K562 (cell line): Measurements from ENCODE around the gene NR1H2. TPM values are rescaled to one million over a fixed set of nuclear protein-coding genes. Genes with fewer than 3 reads are reported as not detected.

Experiments
- ATAC-seq: fragments of 200-7000 bp; cut with Tn5 transposase; 3 replicates; pipeline ENCODE4 v1.9.1; 2020; ENCODE audit warnings: moderate library complexity
- BruUV-seq: library from RNA; stranded (reverse); fragments of 400-500 nt; replicated peaks from 2 replicates; lab custom pipeline; 2021; lab: Mats Ljungman, UMichigan
- CTCF ChIA-PET: fragments of 300-600 bp; formaldehyde crosslinking; extraction: SDS; loops from one replicate; lab custom pipeline; 2021; ENCODE audit warnings: low intra/inter-chr PET ratio; lab: Yijun Ruan, JAX
- POLR2A ChIA-PET: fragments of 300-600, 350-650 bp; sonication (Branson Sonifier 250); formaldehyde crosslinking; extraction: SDS; loops from one replicate; lab custom pipeline; 2021; ENCODE audit warnings: antibody characterized with exemption, inconsistent platforms; lab: Yijun Ruan, JAX
- DNase-seq, 4 experiments: peaks; one replicate each; pipeline versions ENCODE4 v3.0.0 to v3.0.0-alpha.2; 2011 to 2018; ENCODE audit warnings: low spot score in 3 of 4, mixed read lengths in 3 of 4; ENCODE audit errors: extremely low read depth in 1 of 4
- FAIRE-seq: peaks from 2 replicates; lab custom pipeline; 2011; peaks lifted over from hg19 to GRCh38; lab: Jason Lieb, UNC
- H2AFZ ChIP-seq: 2 replicates; pipeline ENCODE4 v1.6.0; 2011; ENCODE audit warnings: low read depth, low read length, control low read depth, inconsistent platforms
- H3K27ac ChIP-seq: fragments of 200-600 bp; 3 replicates; pipeline ENCODE4 v1.8.0; 2011; ENCODE audit warnings: low read depth, mild to moderate bottlenecking, control low read depth, inconsistent platforms, low read length, moderate library complexity, mixed read lengths; ENCODE audit errors: extremely low read depth
- H3K27me3 ChIP-seq, 2 experiments: fragments of 300-600 bp in 1 of 2; 2 replicates in 1 of 2; 3 replicates in 1 of 2; pipeline versions ENCODE4 v1.6.0 to v1.8.0; 2011; ENCODE audit warnings: inconsistent platforms in 2 of 2, low read length in 2 of 2, mild to moderate bottlenecking in 1 of 2, mixed read lengths in 1 of 2, moderate library complexity in 1 of 2; ENCODE audit not compliant: control insufficient read depth in 2 of 2, insufficient read depth in 2 of 2
- H3K36me3 ChIP-seq: fragments of 300-600 bp; 3 replicates; pipeline ENCODE4 v1.8.0; 2011; ENCODE audit warnings: mild to moderate bottlenecking, low read length, inconsistent platforms; ENCODE audit not compliant: control insufficient read depth, insufficient read depth
- H3K4me1 ChIP-seq, 2 experiments: fragments of 200-600 bp in 1 of 2; replicated peaks in 1 of 2; 2 replicates in 1 of 2; 3 replicates in 1 of 2; pipeline versions ENCODE4 v1.5.1 to v1.8.0; 2011; ENCODE audit warnings: inconsistent platforms in 2 of 2, low read length in 2 of 2, mild to moderate bottlenecking in 1 of 2, mixed read lengths in 1 of 2, moderate library complexity in 1 of 2; ENCODE audit not compliant: control insufficient read depth in 2 of 2, insufficient read depth in 2 of 2
- H3K4me2 ChIP-seq: 2 replicates; pipeline ENCODE4 v1.6.1; 2011; ENCODE audit warnings: low read length, control low read depth, inconsistent platforms, mixed read lengths; ENCODE audit not compliant: insufficient read depth
- H3K4me3 ChIP-seq: fragments of 200-600 bp; sonication (generic), shearing (Covaris generic); 2 replicates; pipeline ENCODE4 v1.5.1; 2016; ENCODE audit warnings: control low read depth, inconsistent platforms
- H3K79me2 ChIP-seq: fragments of 200-600 bp; 3 replicates; pipeline ENCODE4 v1.8.0; 2011; ENCODE audit warnings: low read length, inconsistent platforms; ENCODE audit not compliant: control insufficient read depth, insufficient read depth
- H3K9ac ChIP-seq, 2 experiments: 2 replicates each; pipeline versions ENCODE4 v1.6.0 to v1.6.1; 2011; ENCODE audit warnings: low read depth in 2 of 2, low read length in 2 of 2, control low read depth in 1 of 2, inconsistent platforms in 1 of 2, mild to moderate bottlenecking in 1 of 2, mixed read lengths in 1 of 2; ENCODE audit not compliant: insufficient read depth in 1 of 2
- H3K9me1 ChIP-seq: one replicate; pipeline ENCODE4 v1.6.0; 2011; ENCODE audit warnings: inconsistent platforms, mild to moderate bottlenecking, low read length, moderate library complexity; ENCODE audit not compliant: control insufficient read depth, insufficient read depth
- H3K9me3 ChIP-seq: replicated peaks from 2 replicates; pipeline ENCODE4 v1.5.1; 2011; ENCODE audit warnings: low read depth, low read length, inconsistent platforms; ENCODE audit not compliant: control insufficient read depth, insufficient read depth
- H4K20me1 ChIP-seq: replicated peaks from 2 replicates; pipeline ENCODE4 v1.6.1; 2011; ENCODE audit warnings: low read length, inconsistent platforms, mixed read lengths; ENCODE audit not compliant: control insufficient read depth, insufficient read depth
- FOXP1 ChIP-seq: sonication (generic); formaldehyde crosslinking; IDR thresholded peaks from 2 replicates; pipeline ENCODE4 v1.8.0; 2022; ENCODE audit warnings: mild to moderate bottlenecking, missing genetic modification reagents
- PTRF ChIP-seq: fragments of 450-650 bp; IDR thresholded peaks from 2 replicates; pipeline ENCODE4 v1.6.1; 2016; ENCODE audit warnings: mild to moderate bottlenecking, missing genetic modification characterization, missing compliant biosample characterization
- WGBS: fragments of 100-300 bp; shearing (Covaris generic); methylation state at CpG from one replicate; pipeline ENCODE4 v1.1.6; 2016; ENCODE audit warnings: low coverage, mixed read lengths; ENCODE audit not compliant: insufficient coverage; ENCODE audit errors: missing lambda C conversion rate; 5-methylcytosine and 5-hydroxymethylcytosine counted together
- in situ Hi-C: fragments of 300-500 bp; cut with MboI; formaldehyde crosslinking; loops from 4 replicates; pipeline ENCODE4 v1.15.0; 2018; ENCODE audit warnings: inconsistent platforms, mixed read lengths
- intact Hi-C: fragments of 100-400 bp; cut with micrococcal nuclease; formaldehyde crosslinking; loops from 2 replicates; pipeline ENCODE4 v1.14.2; 2022
- polyA plus RNA-seq, 8 experiments: library from polyadenylated mRNA; depleted of rRNA in 4 of 8; stranded (reverse) in 5 of 8; unstranded in 3 of 8; fragments of >200 nt; fragmentation: Nextera tagmentation in 2 of 8; fragmentation: Illumina TruSeq in 1 of 8; extraction: Ambion mirVana in 2 of 8; extraction: Trizol in 1 of 8; gene quantifications; 2 replicates each; pipeline versions ENCODE4 v1.2.1 to v1.2.3, GENCODE V29; 2011 to 2014; ENCODE audit warnings: inconsistent platforms in 1 of 8, missing spikeins in 1 of 8
- total RNA-seq, 7 experiments: library from RNA; depleted of rRNA in 6 of 7; stranded (reverse); fragments of >200 nt in 6 of 7; fragmentation: Illumina TruSeq in 2 of 7; extraction: Trizol in 2 of 7; gene quantifications; 2 replicates each; pipeline versions ENCODE4 v1.2.1 to v1.2.3, GENCODE V29; 2011 to 2021; ENCODE audit warnings: low replicate concordance in 1 of 7
- TF ChIP-seq, protein P1 (sequence below): fragments of 450-650 bp; IDR thresholded peaks from 2 replicates; pipeline ENCODE4 v1.6.1; 2016; ENCODE audit warnings: antibody characterized with exemption

Gene NR1H2
- total and polyA plus RNA-seq, 9 of the 15 experiments (the other 6 are each of a cell fraction or from before 2014, with no cell fraction given), result 0.11 to 73.8 (median 24.0) TPM

DNA sequence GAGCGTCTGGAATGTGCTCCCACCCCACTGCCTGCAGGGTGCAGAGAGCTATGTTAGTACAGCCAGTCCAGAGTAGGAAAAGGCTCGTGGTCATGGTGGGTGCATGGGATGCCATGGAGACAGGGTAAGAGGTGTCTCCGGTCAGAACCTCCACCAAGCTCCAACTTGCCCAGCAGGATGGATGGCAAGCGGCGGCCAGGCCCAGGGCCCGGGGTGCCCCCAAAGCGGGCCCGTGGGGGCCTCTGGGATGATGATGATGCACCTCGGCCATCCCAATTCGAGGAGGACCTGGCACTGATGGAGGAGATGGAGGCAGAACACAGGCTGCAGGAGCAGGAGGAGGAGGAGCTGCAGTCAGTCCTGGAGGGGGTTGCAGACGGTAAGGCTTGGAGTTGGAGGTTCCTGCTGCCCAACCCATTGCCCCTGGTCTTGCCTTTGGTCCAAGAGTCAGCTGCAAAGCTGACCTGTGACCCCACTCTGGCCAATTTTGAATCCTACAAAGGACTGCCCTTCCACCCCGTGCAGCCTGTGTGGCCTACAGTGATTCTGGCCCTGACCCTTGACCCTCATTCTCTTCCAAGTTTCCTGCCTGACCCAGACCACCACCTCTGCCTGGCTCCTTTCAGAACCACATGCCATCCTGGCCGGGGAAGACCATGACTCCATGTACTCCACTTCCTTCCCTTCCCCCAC is 22.6 kb downstream of the NR1H2 start:
- peaks cover 63% of the 10 kb centered on the region for H3K36me3 ChIP-seq
- intact Hi-C loops (no loop called here), in situ Hi-C loops (no loop called here)
- ChIA-PET CTCF (no interaction called here), POLR2A (interaction anchor here (0.6 to 1.0 kb wide), 5 partner anchors 15 to 235 kb away, joined by 3 to 4 read pairs (median 3); partner anchors contain the start of gene POLD1)
- H3K9me3 ChIP-seq, result no peaks in the 10 kb centered on the region
- H3K79me2 ChIP-seq, result peaks cover 33% of the 10 kb centered on the region
- H3K4me1 ChIP-seq, result peaks cover 0 to 17% of the 10 kb centered on the region in 2 experiments; a peak in 2 of 5 replicates
- no peaks in the 10 kb centered on the region for H3K9me1 ChIP-seq
- 0 out of 4 replicates have a peak overlapping the region, but pooled peaks of 1 of the 2 experiments have one; percentile 26 for H3K9ac ChIP-seq
- 87% methylated on average over 13 of the region's 13 CpGs for WGBS
- FAIRE-seq (no peak), DNase-seq (no peak), ATAC-seq (no peak)
- BruUV-seq, result no TSS peak
- no peak overlapping the region for H3K4me2 ChIP-seq
- H3K4me3 ChIP-seq, result no peak overlapping the region
- 0 out of 2 replicates have a peak, but pooled peaks cover 4% of the 10 kb centered on the region for H4K20me1 ChIP-seq
- H3K27ac ChIP-seq, result no peak overlapping the region
- TF ChIP-seq, protein P1, sequence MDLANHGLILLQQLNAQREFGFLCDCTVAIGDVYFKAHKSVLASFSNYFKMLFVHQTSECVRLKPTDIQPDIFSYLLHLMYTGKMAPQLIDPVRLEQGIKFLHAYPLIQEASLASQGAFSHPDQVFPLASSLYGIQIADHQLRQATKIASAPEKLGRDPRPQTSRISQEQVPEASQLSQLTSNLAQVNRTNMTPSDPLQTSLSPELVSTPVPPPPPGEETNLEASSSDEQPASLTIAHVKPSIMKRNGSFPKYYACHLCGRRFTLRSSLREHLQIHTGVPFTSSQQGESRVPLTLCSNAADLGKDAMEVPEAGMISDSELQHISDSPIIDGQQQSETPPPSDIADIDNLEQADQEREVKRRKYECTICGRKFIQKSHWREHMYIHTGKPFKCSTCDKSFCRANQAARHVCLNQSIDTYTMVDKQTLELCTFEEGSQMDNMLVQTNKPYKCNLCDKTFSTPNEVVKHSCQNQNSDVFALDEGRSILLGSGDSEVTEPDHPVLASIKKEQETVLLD, result no peak
- TF ChIP-seq FOXP1 (CRISPR knock-in tag) (no peak), PTRF (tag) (no peak)
- no peaks in the 10 kb centered on the region for H3K27me3 ChIP-seq
- H2AFZ ChIP-seq, result no peak overlapping the region
